Endothelial cell (in vitro differentiated cells): ENCODE measurements around the gene SETX. TPM values are rescaled to one million over a fixed set of nuclear protein-coding genes. Genes with fewer than 3 reads are reported as not detected.

Experiments
- DNase-seq: peaks from one replicate; pipeline ENCODE4 v3.0.0; 2021; ENCODE audit warnings: low spot score
- H3K27ac Mint-ChIP-seq: one replicate; pipeline ENCODE4 v1.8.0; 2021; ENCODE audit warnings: mixed read lengths, inconsistent platforms; ENCODE audit not compliant: unreplicated experiment
- H3K27me3 Mint-ChIP-seq: one replicate; pipeline ENCODE4 v1.8.0; 2021; ENCODE audit warnings: mild to moderate bottlenecking, moderate library complexity, mixed read lengths, inconsistent platforms; ENCODE audit not compliant: unreplicated experiment
- H3K36me3 Mint-ChIP-seq: one replicate; pipeline ENCODE4 v1.8.0; 2021; ENCODE audit warnings: mild to moderate bottlenecking, low read depth, mixed read lengths, inconsistent platforms; ENCODE audit not compliant: unreplicated experiment
- H3K4me1 Mint-ChIP-seq: one replicate; pipeline ENCODE4 v1.8.0; 2021; ENCODE audit warnings: mild to moderate bottlenecking, mixed read lengths, inconsistent platforms; ENCODE audit not compliant: unreplicated experiment
- H3K4me3 Mint-ChIP-seq: one replicate; pipeline ENCODE4 v1.8.0; 2021; ENCODE audit warnings: mild to moderate bottlenecking, mixed read lengths, inconsistent platforms; ENCODE audit not compliant: unreplicated experiment
- H3K9me3 Mint-ChIP-seq: one replicate; pipeline ENCODE4 v1.8.0; 2021; ENCODE audit warnings: mixed read lengths, inconsistent platforms; ENCODE audit not compliant: unreplicated experiment
- CTCF ChIP-seq: fragments of 200-600 bp; sonication (generic); IDR thresholded peaks from one replicate; pipeline ENCODE4 v1.5.0; 2021; ENCODE audit warnings: antibody characterized with exemption; ENCODE audit not compliant: unreplicated experiment
- total RNA-seq: library from RNA; stranded (reverse); fragmentation: NEBNext Ultra II Directional; extraction: Animal tissue kit (Norgen Biotek cat#: 25700); gene quantifications from one replicate; pipeline ENCODE4 v1.2.1, GENCODE V29; 2021; ENCODE audit not compliant: unreplicated experiment

The SETX gene
- total RNA-seq, 1 donor from 2014 or later: 169 TPM

GRCh38 chr9:132372177-132373095 is 17.6 kb upstream of the SETX start:
- Mint-ChIP-seq H3K27ac (peak overlapping the region; percentile 100), H3K4me3 (peak overlapping the region; percentile 79), H3K9me3 (no peaks in the 10 kb centered on the region), H3K27me3 (peaks cover 10% of the 10 kb centered on the region), H3K36me3 (peaks cover 20% of the 10 kb centered on the region), H3K4me1 (peaks cover 64% of the 10 kb centered on the region)
- DNase-seq: peak; percentile 61
- no peak for TF ChIP-seq CTCF

- TF ChIP-seq CTCF: no peak
- Mint-ChIP-seq H3K36me3 (peaks cover 12% of the 10 kb centered on the region), H3K9me3 (no peaks in the 10 kb centered on the region), H3K27ac (peak overlapping the region; percentile 100), H3K4me1 (peaks cover 69% of the 10 kb centered on the region), H3K27me3 (peaks cover 4% of the 10 kb centered on the region), H3K4me3 (no peak overlapping the region)
- DNase-seq: no peak
Observed at GRCh38 chr9:132370592-132370991, 15.8 kb upstream of the SETX start.

- H3K27ac Mint-ChIP-seq: peak overlapping the region; percentile 100
- DNase-seq: no peak
- peak overlapping the region; percentile 65 for H3K4me3 Mint-ChIP-seq
- H3K4me1 Mint-ChIP-seq: peaks cover 63% of the 10 kb centered on the region
- no peaks in the 10 kb centered on the region for H3K9me3 Mint-ChIP-seq
- H3K36me3 Mint-ChIP-seq: peaks cover 6% of the 10 kb centered on the region
- TF ChIP-seq CTCF: no peak
- H3K27me3 Mint-ChIP-seq: peaks cover 3% of the 10 kb centered on the region
Observed at GRCh38 chr9:132369421-132369820, 14.6 kb upstream of the SETX start.

GRCh38 chr9:132367613-132368313 is 13.0 kb upstream of the SETX start:
- Mint-ChIP-seq H3K36me3 (peaks cover 6% of the 10 kb centered on the region), H3K27me3 (no peaks in the 10 kb centered on the region), H3K4me1 (peaks cover 55% of the 10 kb centered on the region), H3K27ac (peak overlapping the region; percentile 100), H3K4me3 (no peak overlapping the region), H3K9me3 (no peaks in the 10 kb centered on the region)
- no peak for TF ChIP-seq CTCF
- no peak for DNase-seq
